SU-DHL-6 (cell line): Measurements from ENCODE around the gene IRX2.

Source experiments
- CTCF ChIP-seq: fragments of 200-600 bp; sonication (generic); IDR thresholded peaks from one replicate; pipeline ENCODE4 v1.5.1; 2017; ENCODE audit warnings: antibody characterized with exemption, mild to moderate bottlenecking, low read length, moderate library complexity; ENCODE audit not compliant: insufficient read depth, poor library complexity, severe bottlenecking
- EZH2phosphoT487 ChIP-seq: fragments of 200-600 bp; sonication (generic), shearing (Covaris generic); conservative IDR thresholded peaks from 2 replicates; pipeline ENCODE4 v1.6.1; 2018; ENCODE audit warnings: mild to moderate bottlenecking, antibody characterized with exemption, low read length, moderate library complexity, mixed read lengths

DNA sequence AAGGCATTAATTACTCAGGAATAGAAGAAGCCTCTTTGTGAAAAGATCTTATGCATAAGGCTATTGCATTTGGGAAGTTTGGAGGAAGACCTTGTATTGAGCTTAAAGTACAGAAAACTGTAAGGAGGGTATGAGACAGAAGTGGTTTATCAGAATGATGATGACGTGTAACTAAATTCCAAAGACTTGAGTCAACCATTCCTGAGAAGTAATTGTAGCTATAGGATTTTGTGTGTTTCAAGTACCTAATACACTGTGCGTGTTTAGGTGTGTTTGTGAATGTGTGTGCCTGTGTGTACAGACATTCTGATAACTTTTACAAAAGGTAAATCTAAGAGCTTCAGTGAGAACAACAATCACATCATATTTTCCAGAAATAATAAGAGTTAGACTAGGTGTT lies 46.5 kb upstream of the IRX2 start:
- TF ChIP-seq CTCF (no peak), EZH2phosphoT487 (no peak)
